Retina (tissue), 1 donor: ENCODE data around the gene TNRC6A.
"Not testable (repeated sequence)": the region's sequence is repeated elsewhere in the genome, so short reads cannot be mapped to it uniquely, and the experiment has no call there.

Experiments
- DNase-seq: peaks from one replicate; pipeline ENCODE4 v3.0.0-alpha.2; 2016

The TNRC6A gene

DNA sequence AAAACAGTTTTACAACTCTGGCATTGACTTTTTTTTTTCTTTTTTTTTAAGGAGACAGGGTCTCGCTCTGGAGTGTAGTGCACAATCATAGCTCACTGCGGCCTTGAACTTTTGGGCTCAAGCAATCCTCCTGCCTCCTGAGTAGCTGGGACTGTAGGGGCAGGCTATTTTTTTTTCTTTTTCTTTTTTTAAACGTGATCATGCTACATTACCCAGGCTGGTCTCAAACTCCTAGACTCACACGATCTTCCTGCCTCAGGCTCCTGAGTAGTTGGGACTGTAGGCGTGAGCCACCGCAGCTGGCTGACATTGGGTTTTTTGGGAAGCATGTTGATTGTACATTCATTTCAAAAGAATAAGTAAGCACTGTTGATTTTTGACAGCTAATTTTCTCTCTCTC, 32.1 kb downstream of the TNRC6A start:
- DNase-seq = no peak

DNA sequence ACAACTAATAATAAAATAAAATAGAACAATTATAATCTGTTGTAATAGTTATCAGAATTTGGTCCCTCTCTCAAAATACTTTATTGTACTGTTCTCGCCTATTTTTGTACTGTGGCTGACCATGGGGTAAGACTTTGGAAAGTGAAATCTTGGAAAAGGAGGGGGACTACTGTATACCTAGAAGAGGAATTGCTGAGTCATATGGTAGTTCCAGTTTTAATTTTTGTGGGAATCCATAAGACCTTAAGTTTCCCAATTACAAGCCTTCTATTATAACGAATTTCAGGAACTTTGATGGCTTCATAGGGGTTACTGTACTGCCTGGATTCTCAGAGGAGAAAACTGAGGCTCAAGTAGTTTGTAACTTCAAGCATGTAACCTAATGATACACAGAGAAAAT, 35.5 kb downstream of the TNRC6A start:
- DNase-seq = no peak

DNA sequence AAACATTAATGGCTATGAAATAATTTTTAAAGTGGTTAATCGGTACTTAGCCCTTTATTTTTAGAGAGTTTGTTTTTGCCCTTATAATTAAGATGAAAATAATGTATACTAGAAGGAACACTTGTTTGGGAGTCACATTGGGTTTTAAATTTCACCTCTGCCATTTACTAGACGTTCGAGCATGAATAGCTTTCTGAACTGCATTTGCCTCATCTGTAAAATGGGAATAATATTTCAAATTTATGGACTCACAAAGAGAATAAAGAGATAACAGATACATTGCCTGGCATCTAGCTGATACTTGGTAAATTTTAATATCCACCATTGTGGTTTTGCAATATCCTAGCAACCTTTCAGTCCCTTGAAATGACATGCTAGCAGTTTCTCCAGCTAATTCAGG, 36.6 kb downstream of the TNRC6A start:
- DNase-seq = no peak

DNA sequence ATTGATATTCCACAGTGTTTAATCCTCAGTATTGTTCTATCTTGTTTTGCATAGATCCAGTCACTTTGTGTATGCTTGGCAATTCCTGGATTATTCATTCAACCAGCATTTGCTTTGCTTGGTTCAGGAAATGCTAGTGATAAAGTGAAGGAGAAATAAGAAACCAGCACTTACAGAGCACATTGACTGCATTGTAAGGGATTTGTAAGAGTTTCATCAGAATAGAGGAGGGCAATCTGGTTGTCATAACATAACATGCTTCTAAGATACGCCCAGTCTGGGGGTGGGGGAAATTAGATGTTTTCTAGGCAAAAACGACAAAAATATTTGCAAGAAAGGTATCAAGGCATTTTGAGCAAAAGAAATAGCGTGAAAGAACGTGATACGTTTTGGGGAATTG, 40.4 kb downstream of the TNRC6A start:
- no peak for DNase-seq

DNA sequence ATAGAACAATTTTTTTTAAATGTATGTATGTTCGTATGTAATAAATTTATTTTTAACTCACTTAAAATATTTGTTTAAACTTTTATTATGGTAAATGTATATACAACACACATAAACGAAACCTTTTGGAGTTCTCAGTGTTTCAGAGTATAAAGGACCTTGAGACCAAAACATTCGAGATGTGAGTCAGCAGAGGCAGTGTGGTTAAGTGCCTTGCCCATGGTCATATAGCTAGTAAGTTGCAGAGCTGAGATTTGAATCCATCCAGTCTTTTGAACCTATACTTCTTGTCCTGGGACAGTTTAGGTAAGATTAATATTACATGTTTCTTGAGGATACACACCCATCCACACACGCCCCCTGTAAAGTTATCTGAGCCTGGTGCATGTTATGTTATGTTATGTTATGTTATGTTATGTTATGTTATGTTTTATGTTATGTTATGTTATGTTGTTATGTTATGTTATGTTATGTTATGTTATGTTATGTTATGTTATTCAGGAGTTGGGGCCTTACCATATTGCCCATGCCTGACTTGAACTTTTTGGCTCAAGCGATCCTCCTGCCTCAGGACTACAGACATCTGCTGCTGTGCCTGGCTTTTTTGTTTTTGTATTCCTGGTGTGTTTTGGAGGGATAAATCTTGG, 41.8 kb downstream of the TNRC6A start:
- no peak for DNase-seq

DNA sequence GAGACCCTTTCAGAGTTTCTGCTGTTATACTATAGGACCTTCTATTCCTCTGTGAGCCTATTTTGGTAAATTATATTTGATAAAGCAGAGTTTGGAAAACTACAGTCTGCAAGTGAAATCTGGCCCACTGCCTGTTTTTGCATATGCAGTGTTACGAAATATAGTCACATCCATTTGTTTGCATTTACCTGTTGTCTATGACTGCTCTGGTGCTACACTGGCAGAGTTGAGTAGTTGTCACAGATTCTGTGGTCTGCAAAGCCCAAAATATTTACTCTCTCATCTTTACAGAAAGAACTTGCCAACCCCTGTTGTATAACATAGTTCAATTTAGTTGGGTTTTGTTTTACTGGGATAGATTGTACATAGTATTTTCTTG, 42.3 kb downstream of the TNRC6A start:
- DNase-seq = no peak

DNA sequence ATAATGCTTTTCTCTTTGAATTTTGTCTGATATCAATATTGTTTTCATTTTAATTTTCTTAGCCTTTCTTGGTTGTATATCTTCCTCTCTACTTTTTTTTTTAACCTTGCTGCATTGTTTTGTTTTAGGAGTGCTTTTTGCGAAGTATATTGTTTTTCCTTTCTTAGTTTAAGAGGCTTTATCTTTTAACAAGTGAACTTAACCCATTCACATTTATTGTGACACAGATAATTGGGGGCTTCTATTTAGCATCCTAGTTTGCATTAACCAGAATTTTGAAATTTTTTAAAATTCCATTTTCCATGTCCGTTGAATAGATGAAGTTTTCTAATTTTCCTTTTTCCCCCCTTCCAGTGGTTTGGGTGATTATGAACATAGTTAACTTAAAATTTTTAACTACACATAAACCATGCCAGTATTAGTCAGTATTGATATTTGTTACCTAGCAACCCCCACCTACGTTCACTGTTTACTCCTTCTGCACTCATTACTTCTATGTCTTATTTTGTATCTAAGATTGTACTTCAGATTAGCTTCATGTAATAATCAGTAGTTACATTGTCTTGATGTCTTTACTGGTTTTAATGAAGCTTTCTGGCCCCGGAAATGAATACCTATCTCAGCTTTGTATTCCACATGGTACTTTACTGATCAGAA, 44.4 kb downstream of the TNRC6A start:
- no peak for DNase-seq

DNA sequence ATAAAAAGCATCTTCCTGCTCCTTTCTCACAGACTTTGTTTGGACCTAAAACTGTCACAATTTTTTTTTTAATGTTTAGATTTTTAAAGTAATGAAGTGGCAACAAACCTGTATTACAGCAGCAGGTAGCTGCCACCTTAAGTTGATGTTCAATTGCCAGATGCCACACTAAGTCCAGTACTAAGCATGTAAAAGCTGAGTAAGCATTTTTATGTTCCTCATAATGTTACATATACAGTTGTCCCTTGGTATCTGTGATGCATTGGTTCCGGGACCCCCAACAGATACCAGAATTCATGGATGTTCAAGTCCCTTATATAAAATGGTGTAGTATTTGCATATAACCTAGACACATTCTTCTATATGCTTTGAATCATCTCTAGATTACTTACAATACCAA, 45.1 kb downstream of the TNRC6A start:
- DNase-seq = no peak

DNA sequence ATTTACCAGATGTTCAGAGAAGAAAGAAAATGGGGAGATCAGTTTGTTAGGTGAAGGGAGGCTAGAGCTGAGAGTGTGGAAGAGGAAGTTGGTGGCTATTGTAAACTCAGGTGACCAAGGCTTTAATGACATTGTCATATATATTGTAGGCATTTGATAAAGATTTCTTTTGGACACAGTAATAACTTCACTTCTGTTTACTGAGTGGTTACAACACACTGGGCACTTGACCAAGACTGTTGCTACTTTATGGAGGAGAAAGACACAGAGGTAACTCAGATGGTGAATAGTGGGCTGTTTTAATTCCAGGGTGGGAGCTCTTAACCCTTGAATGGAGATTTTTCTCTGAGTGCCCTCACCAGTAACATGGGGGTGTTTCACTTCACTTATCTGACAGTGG, 46.0 kb downstream of the TNRC6A start:
- DNase-seq = no peak

DNA sequence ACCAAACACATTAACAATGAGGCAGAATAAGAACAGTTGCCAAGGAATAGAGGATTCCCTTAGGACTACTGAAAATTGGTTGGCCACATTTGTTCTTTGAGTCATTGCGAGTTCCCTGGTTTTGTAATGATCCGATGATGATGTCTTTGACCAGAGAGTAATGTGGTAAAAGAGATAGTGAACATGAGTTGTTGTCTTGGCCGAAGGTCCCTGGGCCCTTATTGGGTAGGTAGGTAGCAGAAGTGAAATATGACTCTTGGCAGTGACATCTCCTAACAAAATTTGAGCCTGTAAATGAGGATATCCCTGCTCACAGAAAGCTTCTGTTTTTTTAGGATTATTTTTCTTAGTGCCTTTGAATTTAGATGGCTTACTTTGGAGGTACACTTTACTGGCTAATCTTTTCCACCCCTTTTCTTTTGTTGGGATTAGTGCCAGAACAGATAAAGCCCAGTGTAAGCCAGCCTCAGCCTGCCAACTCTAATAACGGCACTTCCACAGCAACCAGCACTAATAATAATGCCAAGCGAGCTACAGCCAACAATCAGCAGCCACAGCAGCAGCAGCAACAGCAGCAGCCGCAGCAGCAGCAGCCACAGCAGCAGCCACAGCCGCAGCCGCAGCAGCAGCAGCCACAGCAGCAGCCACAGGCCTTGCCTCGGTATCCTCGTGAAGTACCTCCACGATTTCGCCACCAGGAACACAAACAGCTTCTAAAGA, 47.2 kb downstream of the TNRC6A start:
- no peak for DNase-seq

DNA sequence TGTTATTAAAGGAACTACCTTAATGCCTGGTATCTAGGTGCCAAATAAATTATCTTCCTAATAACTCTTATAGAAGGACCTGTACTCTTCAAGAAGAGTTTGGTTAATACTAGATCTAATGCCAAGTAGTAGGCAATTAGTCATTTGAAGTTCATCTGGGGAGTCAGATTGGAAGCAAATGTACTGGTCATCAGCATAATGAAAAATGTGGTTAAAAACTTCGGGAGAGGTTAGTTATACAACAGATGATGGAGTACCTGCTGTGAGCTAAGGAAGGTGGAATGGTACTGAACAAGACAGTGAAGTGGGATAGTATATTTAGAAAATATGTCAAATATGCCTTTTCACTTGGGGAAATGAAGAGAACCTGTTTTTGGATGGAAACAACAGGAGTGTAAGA, 49.2 kb downstream of the TNRC6A start:
- no peak for DNase-seq

DNA sequence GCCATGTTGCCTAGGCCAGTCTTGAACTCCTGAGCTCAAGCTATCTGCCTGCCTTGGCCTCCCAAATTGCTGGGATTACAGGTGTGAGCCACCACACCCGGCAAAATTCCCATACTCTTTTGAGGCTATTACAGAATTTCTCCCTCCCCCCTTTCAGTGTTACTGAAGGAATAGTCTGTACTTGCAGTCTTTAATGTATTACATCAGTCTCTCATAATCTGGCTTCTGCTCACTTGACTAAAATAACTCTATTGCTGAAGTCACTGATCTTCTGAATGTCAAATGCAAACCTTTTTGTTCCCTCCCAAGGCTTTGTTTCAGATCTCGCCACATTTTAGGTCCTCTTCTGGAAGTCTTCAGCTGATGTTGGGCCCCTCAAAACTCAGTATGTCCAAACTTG, 51.8 kb downstream of the TNRC6A start:
- DNase-seq = no peak

DNA sequence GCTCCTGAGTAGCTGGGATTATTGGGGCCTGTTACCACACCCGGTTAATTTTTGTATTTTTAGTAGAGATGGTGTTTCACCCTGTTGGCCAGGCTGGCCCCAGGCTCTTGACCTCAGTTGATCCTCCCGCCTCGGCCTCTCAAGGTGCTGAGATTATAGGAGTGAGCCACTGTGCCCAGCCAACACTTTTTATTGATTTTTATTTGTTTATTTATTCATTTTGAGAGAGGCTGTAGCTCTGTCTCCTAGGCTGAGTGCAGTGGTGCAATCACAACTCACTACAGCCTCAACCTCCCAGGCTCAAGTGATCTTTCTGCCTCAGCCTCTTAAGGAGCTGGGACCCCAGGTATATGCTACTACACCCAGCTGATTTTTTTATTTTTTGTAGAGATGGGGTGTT, 54.7 kb downstream of the TNRC6A start:
- DNase-seq = no peak

DNA sequence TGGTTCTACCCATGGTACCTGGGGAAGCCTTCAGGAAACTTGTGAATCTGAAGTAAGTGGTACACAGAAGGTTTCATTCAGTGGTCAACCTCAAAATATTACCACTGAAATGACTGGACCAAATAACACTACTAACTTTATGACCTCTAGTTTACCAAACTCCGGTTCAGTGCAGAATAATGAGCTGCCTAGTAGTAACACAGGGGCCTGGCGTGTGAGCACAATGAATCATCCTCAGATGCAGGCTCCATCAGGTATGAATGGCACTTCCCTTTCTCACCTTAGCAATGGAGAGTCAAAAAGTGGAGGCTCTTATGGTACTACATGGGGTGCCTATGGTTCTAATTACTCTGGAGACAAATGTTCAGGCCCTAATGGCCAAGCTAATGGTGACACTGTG, 60.4 kb downstream of the TNRC6A start:
- no peak for DNase-seq

DNA sequence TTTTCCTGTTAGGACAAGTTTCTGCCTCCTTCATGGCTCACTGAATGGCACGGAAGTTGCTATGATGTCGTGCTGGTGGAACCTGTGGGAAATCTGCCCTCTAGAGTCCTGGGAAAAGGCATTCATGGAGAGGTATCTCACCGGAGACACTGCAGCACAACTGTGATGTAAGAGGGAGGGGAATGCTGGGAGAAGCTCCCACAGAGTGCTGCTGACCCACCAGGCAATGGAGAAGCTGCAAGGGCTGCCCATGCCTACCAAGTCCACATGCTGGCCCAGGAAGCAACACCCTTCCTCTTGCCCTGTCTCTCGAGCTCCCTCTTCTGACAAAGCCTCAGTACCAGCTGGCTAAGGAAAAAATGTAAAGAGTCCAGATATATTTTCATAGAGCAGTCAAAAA, 71.1 kb downstream of the TNRC6A start:
- DNase-seq = no peak

DNA sequence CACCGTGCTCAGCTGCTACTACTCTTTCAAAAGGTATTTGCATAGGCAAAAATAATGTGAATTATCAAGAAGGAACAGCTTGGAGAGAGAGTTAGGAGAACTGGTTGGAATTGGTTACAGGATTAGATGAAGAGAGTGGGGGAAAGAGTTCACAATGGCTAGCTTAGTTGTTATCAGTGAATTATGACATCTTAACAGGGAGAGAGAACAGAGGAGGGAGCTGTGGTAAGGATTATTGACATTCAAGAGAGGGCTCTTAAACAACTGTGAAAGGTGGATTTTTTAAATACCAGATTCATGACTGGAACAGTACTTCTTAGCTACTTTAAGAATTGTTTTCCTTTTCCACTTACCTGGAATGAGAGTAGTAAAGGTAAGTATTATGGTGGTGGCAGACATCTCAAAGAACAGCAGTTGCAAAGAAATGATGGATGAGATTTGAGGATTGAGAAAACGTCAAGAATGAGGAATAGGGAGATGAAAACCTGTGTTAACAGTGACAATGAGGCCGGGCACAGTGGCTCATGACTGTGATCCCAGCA, 72.4 kb downstream of the TNRC6A start:
- DNase-seq = no peak

DNA sequence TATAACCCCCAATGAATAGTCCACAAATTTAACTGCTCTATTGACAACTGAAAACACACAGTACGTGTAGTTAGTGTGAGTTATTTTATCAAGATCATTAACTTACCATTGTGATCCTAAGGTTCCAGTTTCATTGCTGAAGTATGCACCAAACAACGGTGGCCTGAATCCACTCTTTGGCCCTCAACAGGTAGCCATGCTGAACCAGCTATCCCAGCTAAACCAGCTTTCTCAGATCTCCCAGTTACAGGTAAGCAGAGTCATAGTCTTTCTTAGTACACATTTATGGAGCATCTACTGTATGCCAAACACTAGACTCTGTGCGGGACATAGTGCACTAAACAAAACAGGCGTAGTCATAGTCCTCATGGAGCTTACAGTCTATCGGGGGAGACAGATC, 76.0 kb downstream of the TNRC6A start:
- no peak for DNase-seq

DNA sequence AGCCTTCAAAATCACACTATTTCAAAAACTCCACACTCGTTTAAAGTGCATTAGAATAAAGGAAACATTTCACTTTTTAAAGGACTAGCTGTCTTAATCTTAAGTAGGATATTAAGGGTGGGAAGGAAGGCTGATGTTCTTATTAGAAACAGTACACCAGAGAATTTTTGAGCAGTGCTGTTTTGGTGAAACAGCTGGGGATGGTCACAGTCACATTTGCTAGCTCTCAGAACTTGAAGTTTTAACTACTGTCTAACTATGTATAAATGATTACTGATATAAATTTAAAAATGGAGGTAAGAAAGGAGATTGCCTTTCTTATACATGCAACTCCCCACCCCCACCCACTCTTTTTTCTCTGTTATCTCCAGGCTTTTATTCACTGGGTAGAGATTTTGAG, 77.8 kb downstream of the TNRC6A start:
- no peak for DNase-seq

DNA sequence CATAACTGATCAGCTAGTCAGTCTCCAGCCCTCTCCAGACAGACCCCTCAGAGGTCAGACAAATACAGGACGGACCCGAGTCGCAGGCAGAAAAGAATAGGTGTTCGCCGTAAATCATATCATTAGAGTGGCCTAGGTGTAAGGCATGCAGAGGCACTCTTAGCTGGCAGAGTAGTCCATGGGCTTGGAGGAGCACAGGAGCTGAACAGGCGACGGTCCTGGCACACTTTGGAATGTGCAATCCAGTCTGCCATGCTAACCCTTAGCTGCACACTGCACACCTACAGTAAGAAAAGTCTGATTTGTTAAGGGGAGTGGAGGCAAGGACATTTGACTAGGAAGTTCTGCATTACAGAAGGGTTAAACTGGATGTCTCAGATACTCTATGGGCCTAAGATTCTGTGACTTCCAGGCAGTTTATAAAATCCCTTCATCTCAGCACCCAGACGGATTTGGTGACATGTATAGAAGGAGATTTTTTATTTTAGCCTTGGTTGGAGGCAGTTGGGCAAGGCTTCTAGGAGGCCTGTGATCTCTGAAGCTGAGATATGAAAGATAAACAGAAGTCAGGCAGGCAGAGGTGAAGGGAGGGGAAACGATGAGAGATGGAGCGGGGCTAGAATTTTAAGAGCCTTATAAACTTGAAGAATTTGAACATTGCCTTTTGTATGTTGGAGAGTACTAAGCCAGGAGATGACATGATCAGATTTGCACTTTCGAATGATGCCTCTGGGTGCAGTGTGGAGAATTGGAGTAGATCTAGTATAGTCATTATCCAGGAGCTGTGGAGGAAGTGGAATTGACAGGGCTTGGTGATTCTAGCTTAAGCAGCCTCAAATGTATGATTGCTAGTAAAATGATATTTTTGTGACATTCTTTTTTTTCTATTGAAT, 81.7 kb downstream of the TNRC6A start:
- DNase-seq = no peak

DNA sequence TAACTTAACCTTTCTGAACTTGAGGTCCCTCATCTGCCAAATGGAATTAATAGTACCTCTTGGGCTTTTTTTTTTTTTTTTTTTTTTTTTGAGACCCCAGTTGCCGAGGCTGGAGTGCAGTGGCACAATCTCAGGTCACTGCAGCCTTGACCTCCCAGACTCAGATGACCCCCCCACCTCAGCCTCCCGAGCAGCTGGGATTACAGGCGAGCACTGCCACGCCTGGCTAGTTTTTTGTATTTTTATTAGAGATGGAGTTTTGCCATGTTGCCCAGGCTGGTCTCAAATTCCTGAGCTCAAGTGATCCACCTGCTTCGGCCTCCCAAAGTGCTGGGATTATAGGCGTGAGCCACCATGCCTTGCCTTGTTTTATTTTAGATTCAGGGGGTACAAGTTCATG, 83.4 kb downstream of the TNRC6A start:
- not testable (repeated sequence) for DNase-seq

DNA sequence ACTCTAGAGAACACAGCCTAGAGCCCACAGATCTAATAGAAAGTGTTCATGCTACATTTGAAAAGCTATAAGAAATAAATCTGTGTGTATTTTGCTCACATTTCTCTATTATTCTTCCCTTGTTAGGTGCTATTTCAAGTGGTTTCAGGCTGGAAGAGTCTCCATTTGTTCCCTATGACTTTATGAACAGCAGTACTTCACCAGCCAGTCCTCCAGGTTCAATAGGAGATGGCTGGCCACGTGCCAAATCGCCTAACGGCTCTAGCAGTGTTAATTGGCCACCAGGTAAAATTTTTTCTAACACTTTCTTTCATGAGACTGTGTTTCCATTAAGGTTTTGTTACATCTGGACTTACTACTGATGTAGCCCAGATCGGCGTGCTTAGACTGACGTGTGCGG, 85.6 kb downstream of the TNRC6A start:
- no peak for DNase-seq

DNA sequence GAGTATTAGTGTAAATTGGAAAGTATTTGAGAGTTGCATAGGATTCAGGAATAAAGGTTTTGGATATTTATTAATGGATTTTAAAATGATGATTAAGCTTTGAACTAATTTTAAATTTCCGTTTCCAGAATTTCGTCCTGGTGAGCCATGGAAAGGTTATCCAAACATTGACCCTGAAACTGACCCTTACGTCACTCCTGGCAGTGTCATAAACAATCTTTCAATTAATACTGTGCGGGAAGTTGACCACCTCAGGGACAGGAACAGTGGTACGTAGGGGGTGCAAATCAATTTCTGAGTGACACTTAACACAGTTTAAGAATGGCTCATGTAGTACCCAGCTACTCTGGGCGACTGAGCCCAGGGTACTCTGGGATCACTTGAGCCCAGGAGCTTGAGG, 87.2 kb downstream of the TNRC6A start:
- DNase-seq = no peak

DNA sequence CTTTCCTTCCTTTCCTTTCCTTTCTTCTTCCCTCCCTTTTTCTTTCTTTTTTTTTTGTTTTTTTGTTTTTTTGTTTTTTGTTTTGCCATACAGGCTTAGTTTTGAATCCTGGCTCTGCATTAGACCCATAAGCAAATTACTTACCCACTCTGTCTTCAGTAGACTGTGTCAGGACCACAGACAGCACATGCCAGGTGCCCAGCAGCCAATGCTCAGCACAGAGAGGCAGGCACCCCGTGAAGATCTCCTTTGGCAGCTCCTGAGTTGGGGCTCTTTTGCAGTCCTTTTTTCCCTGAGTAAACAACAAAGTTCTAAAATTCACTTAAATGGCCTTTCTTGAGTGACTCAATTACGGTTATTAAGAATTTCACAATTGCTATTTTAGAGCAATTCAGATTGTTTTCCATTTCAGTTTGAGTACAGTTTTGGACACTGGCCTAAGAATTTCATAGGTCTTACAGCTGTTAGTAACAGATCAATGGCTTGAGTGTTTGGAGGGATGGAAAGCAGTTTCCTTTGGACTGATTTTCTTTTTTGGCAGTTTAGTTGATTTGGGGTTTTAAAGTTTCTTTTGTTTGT, 90.1 kb downstream of the TNRC6A start:
- DNase-seq = no peak
